Measurements from ENCODE around the gene CARD14.

Gene CARD14

DNA sequence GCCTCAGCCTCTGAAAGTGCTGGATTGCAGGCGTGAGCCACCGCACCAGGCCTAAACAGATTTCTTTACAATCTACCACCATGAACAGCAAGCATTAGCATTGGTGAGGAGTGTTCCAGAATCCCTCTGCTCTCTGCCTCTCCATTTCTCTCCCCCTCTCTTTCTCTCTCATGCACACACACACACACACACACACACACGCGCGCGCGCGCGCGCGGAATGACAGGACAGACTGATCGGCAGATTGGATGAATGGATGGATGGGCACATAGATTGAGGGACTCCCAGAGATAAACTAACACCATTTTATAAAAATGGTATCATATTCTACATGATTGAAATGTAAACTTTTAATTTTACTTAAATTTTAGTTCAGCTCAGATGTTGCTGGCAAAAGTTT lies 3.3 kb downstream of the CARD14 start:
- no peak overlapping the region for H3K9ac ChIP-seq (ENCODE audit: low read length)
- no peaks in the 10 kb centered on the region for H3F3A ChIP-seq (ENCODE audit: insufficient read depth, low read length)
- H3K4me1 ChIP-seq (ENCODE audit: low read length), result no peaks in the 10 kb centered on the region
- H2AFZ ChIP-seq (ENCODE audit: low read length), result no peak overlapping the region
- H4K20me1 ChIP-seq (ENCODE audit: insufficient read depth, low read length), result no peaks in the 10 kb centered on the region
- H3K79me2 ChIP-seq (ENCODE audit: low read length), result no peaks in the 10 kb centered on the region
- TF ChIP-seq, protein P1, sequence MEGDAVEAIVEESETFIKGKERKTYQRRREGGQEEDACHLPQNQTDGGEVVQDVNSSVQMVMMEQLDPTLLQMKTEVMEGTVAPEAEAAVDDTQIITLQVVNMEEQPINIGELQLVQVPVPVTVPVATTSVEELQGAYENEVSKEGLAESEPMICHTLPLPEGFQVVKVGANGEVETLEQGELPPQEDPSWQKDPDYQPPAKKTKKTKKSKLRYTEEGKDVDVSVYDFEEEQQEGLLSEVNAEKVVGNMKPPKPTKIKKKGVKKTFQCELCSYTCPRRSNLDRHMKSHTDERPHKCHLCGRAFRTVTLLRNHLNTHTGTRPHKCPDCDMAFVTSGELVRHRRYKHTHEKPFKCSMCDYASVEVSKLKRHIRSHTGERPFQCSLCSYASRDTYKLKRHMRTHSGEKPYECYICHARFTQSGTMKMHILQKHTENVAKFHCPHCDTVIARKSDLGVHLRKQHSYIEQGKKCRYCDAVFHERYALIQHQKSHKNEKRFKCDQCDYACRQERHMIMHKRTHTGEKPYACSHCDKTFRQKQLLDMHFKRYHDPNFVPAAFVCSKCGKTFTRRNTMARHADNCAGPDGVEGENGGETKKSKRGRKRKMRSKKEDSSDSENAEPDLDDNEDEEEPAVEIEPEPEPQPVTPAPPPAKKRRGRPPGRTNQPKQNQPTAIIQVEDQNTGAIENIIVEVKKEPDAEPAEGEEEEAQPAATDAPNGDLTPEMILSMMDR (IDR thresholded peaks at IDR 0.05; ENCODE audit: low read length), result no peak
- no peaks in the 10 kb centered on the region for H3K36me3 ChIP-seq (replicated peaks; ENCODE audit: insufficient read depth, low read length)
- peaks cover 56% of the 10 kb centered on the region for H3K27me3 ChIP-seq (replicated peaks; ENCODE audit: insufficient read depth, low read length)
- H3K4me3 ChIP-seq (ENCODE audit: low read length), result no peak overlapping the region
- DNase-seq, result no peak
- H3K9me3 ChIP-seq (replicated peaks; ENCODE audit: insufficient read depth, low read length), result no peaks in the 10 kb centered on the region
- no peaks in the 10 kb centered on the region for H3K9me2 ChIP-seq (replicated peaks; ENCODE audit: insufficient read depth, low read length)
- H3K4me2 ChIP-seq (ENCODE audit: low read depth, low read length), result no peak overlapping the region
- H3K27ac ChIP-seq (ENCODE audit: low read length), result no peak overlapping the region

DNA sequence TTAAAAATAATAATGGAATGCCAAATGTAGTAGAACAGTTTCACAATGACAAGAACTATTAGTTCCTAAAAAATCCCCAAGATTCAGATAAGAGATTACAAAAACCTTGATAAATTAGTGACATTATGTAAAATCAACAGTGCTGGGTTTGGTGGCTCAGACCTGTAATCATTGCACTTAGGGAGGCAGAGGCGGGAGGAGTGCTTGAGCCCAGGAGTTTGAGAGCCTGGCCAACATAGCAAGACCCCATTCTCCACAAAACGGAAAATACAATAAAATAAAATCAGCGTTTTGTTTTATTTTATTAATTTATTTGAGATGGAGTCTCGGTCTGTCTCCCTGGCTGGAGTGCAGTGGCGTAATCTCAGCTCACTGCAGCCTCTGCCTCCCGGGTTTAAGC lies 4.1 kb downstream of the CARD14 start:
- Histone ChIP-seq H3F3A (ENCODE audit: insufficient read depth, low read length) (no peaks in the 10 kb centered on the region), H3K4me2 (ENCODE audit: low read depth, low read length) (no peak overlapping the region), H3K27me3 (replicated peaks; ENCODE audit: insufficient read depth, low read length) (peaks cover 58% of the 10 kb centered on the region), H3K4me3 (ENCODE audit: low read length) (no peak overlapping the region), H3K27ac (ENCODE audit: low read length) (no peak overlapping the region), H3K79me2 (ENCODE audit: low read length) (no peaks in the 10 kb centered on the region), H3K4me1 (ENCODE audit: low read length) (no peaks in the 10 kb centered on the region), H3K9ac (ENCODE audit: low read length) (no peak overlapping the region), H2AFZ (ENCODE audit: low read length) (no peak overlapping the region), H4K20me1 (ENCODE audit: insufficient read depth, low read length) (no peaks in the 10 kb centered on the region), H3K36me3 (replicated peaks; ENCODE audit: insufficient read depth, low read length) (no peaks in the 10 kb centered on the region), H3K9me3 (replicated peaks; ENCODE audit: insufficient read depth, low read length) (no peaks in the 10 kb centered on the region), H3K9me2 (replicated peaks; ENCODE audit: insufficient read depth, low read length) (no peaks in the 10 kb centered on the region)
- DNase-seq, result no peak
- no peak for TF ChIP-seq EZH2phosphoT487 (IDR thresholded peaks at IDR 0.05; ENCODE audit: low read length)
- TF ChIP-seq, protein P1 (IDR thresholded peaks at IDR 0.05; ENCODE audit: low read length), result no peak
- no peak for TF ChIP-seq EZH2 (optimal IDR thresholded peaks at IDR 0.05; ENCODE audit: low read depth, low read length)

DNA sequence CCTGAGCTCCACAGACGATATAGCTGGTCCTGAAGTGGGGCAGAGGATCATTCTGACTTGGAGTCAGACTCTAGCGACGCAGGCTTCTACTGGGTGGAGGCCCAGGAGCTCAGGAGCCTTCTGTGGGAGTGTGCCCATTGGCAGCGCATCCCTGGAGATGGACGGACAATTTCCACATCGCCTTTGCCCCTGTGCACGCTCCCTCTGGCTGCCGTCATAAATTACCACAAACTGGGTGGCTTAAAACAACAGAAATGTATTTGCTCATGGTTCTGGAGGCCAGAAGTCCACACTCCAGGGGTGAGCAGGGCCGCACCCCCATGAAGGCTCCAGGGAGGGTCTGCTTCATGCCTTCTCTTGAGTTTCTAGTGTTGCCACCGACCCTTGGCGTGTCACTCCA lies 6.9 kb downstream of the CARD14 start:
- no peaks in the 10 kb centered on the region for H3K9me2 ChIP-seq (replicated peaks; ENCODE audit: insufficient read depth, low read length)
- no peak overlapping the region for H2AFZ ChIP-seq (ENCODE audit: low read length)
- peaks cover 64% of the 10 kb centered on the region for H3K27me3 ChIP-seq (replicated peaks; ENCODE audit: insufficient read depth, low read length)

More for the DNA sequence above, 6.9 kb downstream of the CARD14 start:
- Histone ChIP-seq H3K4me3 (ENCODE audit: low read length) (no peak overlapping the region), H3K36me3 (replicated peaks; ENCODE audit: insufficient read depth, low read length) (no peaks in the 10 kb centered on the region), H4K20me1 (ENCODE audit: insufficient read depth, low read length) (no peaks in the 10 kb centered on the region), H3K4me2 (ENCODE audit: low read depth, low read length) (no peak overlapping the region), H3K9ac (ENCODE audit: low read length) (no peak overlapping the region), H3F3A (ENCODE audit: insufficient read depth, low read length) (no peaks in the 10 kb centered on the region), H3K79me2 (ENCODE audit: low read length) (no peaks in the 10 kb centered on the region), H3K9me3 (replicated peaks; ENCODE audit: insufficient read depth, low read length) (no peaks in the 10 kb centered on the region), H3K4me1 (ENCODE audit: low read length) (no peaks in the 10 kb centered on the region), H3K27ac (ENCODE audit: low read length) (no peak overlapping the region)
- DNase-seq, result no peak
- TF ChIP-seq, protein P1 (IDR thresholded peaks at IDR 0.05; ENCODE audit: low read length), result no peak
- no peak for TF ChIP-seq EZH2phosphoT487 (IDR thresholded peaks at IDR 0.05; ENCODE audit: low read length)
- TF ChIP-seq EZH2 (optimal IDR thresholded peaks at IDR 0.05; ENCODE audit: low read depth, low read length), result no peak

All from MM.1S (cell line).